ENCODE results near the gene ADAMTS6.

The ADAMTS6 gene

DNA sequence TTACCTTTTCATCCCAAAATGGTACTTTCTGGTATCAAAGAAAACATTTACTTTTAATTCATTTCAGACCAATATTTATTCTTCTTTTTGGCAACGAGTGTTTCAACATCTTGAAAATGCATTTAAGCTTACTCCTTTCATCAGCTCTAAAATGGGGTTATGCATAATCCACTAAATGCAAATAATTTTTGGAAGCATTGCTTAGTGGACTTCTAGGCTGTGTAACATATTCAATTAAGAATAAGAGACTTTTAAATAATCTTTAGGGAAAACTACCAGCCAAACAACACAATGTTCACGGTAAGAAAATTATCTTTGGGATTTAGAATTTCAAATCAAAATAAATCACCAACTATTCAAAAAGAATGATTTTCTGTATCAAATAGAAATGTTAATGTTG lies 118.2 kb downstream of the ADAMTS6 start:
- H3K9me3 ChIP-seq (ENCODE audit: low read length) = no peaks in the 10 kb centered on the region
- H3K4me1 ChIP-seq (ENCODE audit: insufficient read depth, low read length) = no peaks in the 10 kb centered on the region
- no peak overlapping the region for H3K4me3 ChIP-seq (ENCODE audit: low read depth in 1 of 2, low read length in 2 of 2)
- H3K9ac ChIP-seq (ENCODE audit: low read length) = no peak overlapping the region
- no peak overlapping the region for H3K27ac ChIP-seq (ENCODE audit: low read depth, low read length)
- no peaks in the 10 kb centered on the region for H3K36me3 ChIP-seq (ENCODE audit: insufficient read depth, low read length)
- H3K27me3 ChIP-seq (ENCODE audit: control insufficient read depth in 1 of 2, insufficient read depth in 2 of 2, low read length in 2 of 2) = no peaks in the 10 kb centered on the region

DNA sequence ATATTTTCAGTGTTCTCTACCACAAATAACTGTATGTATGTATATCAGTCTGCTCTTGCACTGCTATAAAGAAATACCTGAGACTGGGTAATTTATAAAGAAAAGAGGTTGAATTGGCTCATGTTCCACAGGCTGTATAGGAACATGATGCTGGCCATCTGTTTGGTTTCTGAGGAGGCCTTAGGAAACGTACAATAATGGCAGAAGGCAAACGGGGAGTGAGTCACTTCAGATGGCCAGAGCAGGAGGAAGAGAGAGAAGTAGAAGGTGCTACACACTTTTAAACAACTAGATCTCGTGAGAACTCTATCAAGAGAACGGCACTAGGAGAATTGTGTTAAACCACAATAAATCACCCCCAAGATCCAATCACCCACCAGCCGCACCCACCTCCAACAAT lies 121.7 kb downstream of the ADAMTS6 start:
- no peak overlapping the region for H3K4me3 ChIP-seq (ENCODE audit: low read depth in 1 of 2, low read length in 2 of 2)
- H3K27ac ChIP-seq (ENCODE audit: low read depth, low read length) = no peak overlapping the region
- no peaks in the 10 kb centered on the region for H3K27me3 ChIP-seq (ENCODE audit: control insufficient read depth in 1 of 2, insufficient read depth in 2 of 2, low read length in 2 of 2)
- H3K36me3 ChIP-seq (ENCODE audit: insufficient read depth, low read length) = no peaks in the 10 kb centered on the region
- no peaks in the 10 kb centered on the region for H3K4me1 ChIP-seq (ENCODE audit: insufficient read depth, low read length)
- no peaks in the 10 kb centered on the region for H3K9me3 ChIP-seq (ENCODE audit: low read length)
- no peak overlapping the region for H3K9ac ChIP-seq (ENCODE audit: low read length)

DNA sequence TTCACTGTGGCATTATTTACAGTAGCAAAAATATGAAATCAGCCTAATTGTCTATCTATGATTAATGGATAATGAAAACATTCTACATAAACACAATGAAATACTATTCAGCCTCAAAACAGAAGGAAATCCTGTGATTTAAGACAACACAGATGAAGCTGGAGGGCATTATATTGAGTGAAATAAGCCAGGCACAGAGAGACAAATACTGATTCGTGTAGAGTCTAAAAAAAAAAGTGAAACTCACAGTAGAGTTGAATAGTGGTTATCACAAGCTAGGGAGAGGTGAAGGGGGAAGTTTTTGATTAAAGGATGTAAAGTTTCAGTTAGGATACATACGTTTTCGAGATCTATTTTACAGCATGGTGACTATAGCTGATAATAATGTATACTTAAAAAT lies 122.2 kb downstream of the ADAMTS6 start:
- Histone ChIP-seq H3K4me3 (ENCODE audit: low read depth in 1 of 2, low read length in 2 of 2) (no peak overlapping the region), H3K9ac (ENCODE audit: low read length) (no peak overlapping the region), H3K27ac (ENCODE audit: low read depth, low read length) (no peak overlapping the region), H3K27me3 (ENCODE audit: control insufficient read depth in 1 of 2, insufficient read depth in 2 of 2, low read length in 2 of 2) (no peaks in the 10 kb centered on the region), H3K36me3 (ENCODE audit: insufficient read depth, low read length) (no peaks in the 10 kb centered on the region), H3K4me1 (ENCODE audit: insufficient read depth, low read length) (no peaks in the 10 kb centered on the region), H3K9me3 (ENCODE audit: low read length) (no peaks in the 10 kb centered on the region)

DNA sequence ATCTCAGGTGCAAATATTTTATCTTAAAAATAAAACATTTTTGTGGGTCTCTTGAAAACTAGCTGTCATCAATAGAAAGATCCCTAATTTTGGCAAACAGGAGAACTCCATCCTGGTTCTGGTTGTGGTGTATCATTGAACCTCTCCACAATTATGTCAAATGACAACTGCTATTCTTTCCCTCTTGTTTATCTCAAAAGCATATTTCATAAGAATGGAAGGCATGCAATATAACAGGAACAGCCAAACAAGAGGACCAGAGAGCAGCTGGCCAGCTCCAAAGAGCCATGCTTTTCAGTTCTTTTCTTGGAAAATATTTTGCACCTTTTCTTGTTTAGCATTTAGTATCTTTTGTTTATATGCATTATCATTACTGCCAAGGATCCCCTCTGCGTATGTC lies 125.4 kb downstream of the ADAMTS6 start:
- no peaks in the 10 kb centered on the region for H3K4me1 ChIP-seq (ENCODE audit: insufficient read depth, low read length)
- no peaks in the 10 kb centered on the region for H3K36me3 ChIP-seq (ENCODE audit: insufficient read depth, low read length)
- H3K27me3 ChIP-seq (ENCODE audit: control insufficient read depth in 1 of 2, insufficient read depth in 2 of 2, low read length in 2 of 2) = no peaks in the 10 kb centered on the region
- no peak overlapping the region for H3K4me3 ChIP-seq (ENCODE audit: low read depth in 1 of 2, low read length in 2 of 2)
- H3K27ac ChIP-seq (ENCODE audit: low read depth, low read length) = no peak overlapping the region
- H3K9ac ChIP-seq (ENCODE audit: low read length) = no peak overlapping the region
- H3K9me3 ChIP-seq (ENCODE audit: low read length) = no peaks in the 10 kb centered on the region

- H3K4me3 ChIP-seq (ENCODE audit: low read depth in 1 of 2, low read length in 2 of 2) = no peak overlapping the region
- no peaks in the 10 kb centered on the region for H3K9me3 ChIP-seq (ENCODE audit: low read length)
- H3K27me3 ChIP-seq (ENCODE audit: control insufficient read depth in 1 of 2, insufficient read depth in 2 of 2, low read length in 2 of 2) = no peaks in the 10 kb centered on the region
- no peaks in the 10 kb centered on the region for H3K4me1 ChIP-seq (ENCODE audit: insufficient read depth, low read length)
- H3K36me3 ChIP-seq (ENCODE audit: insufficient read depth, low read length) = no peaks in the 10 kb centered on the region
- no peak overlapping the region for H3K27ac ChIP-seq (ENCODE audit: low read depth, low read length)
- H3K9ac ChIP-seq (ENCODE audit: low read length) = no peak overlapping the region
Observed at GRCh38 chr5:65355301-65355700, 126.4 kb downstream of the ADAMTS6 start.

DNA sequence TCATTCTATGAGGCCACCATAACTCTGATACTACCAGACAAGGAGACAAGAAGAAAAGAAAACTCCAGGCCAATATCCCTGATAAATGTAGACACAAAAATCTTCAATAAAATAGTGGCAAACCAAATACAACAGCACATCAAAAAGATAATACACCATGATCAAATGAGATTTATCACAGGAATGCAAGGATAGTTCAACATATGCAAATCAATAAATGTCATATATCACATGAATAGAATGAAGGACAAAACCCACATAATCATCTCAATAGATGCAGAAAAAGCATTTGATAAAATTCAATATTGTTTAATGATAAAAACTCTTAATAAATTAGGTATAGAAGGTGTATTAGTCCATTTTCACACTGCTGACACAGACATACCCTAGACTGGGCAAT lies 139.9 kb downstream of the ADAMTS6 start:
- no peak overlapping the region for H3K9ac ChIP-seq (ENCODE audit: low read length)
- no peaks in the 10 kb centered on the region for H3K4me1 ChIP-seq (ENCODE audit: insufficient read depth, low read length)
- no peak overlapping the region for H3K4me3 ChIP-seq (ENCODE audit: low read depth in 1 of 2, low read length in 2 of 2)
- no peaks in the 10 kb centered on the region for H3K9me3 ChIP-seq (ENCODE audit: low read length)
- no peaks in the 10 kb centered on the region for H3K27me3 ChIP-seq (ENCODE audit: control insufficient read depth in 1 of 2, insufficient read depth in 2 of 2, low read length in 2 of 2)
- H3K27ac ChIP-seq (ENCODE audit: low read depth, low read length) = no peak overlapping the region
- no peaks in the 10 kb centered on the region for H3K36me3 ChIP-seq (ENCODE audit: insufficient read depth, low read length)

GRCh38 chr5:65338606-65339151 lies 143.0 kb downstream of the ADAMTS6 start:
- H3K36me3 ChIP-seq (ENCODE audit: insufficient read depth, low read length) = no peaks in the 10 kb centered on the region
- no peak overlapping the region for H3K27ac ChIP-seq (ENCODE audit: low read depth, low read length)
- no peaks in the 10 kb centered on the region for H3K27me3 ChIP-seq (ENCODE audit: control insufficient read depth in 1 of 2, insufficient read depth in 2 of 2, low read length in 2 of 2)
- no peaks in the 10 kb centered on the region for H3K4me1 ChIP-seq (ENCODE audit: insufficient read depth, low read length)
- no peaks in the 10 kb centered on the region for H3K9me3 ChIP-seq (ENCODE audit: low read length)
- H3K9ac ChIP-seq (ENCODE audit: low read length) = no peak overlapping the region
- no peak overlapping the region for H3K4me3 ChIP-seq (ENCODE audit: low read depth in 1 of 2, low read length in 2 of 2)

DNA sequence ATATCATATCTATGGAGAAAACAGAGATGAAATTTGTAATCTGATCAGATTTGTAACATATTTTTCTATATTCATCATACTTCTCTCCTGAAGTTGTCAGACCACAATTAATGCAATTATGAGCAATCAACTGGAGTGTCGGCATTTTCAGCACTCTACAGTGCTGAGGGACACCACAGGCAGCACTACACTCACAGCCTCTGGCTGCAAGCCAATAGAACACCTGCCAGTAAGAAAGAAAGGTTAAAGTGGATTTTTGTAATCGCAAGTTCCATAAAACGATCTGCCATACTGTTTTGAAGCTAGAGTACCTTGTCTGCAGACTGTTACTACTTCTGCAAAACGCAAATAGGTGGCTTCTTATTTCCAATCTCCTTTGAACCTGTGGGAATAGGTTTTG lies 147.6 kb downstream of the ADAMTS6 start:
- H3K4me3 ChIP-seq (ENCODE audit: low read depth in 1 of 2, low read length in 2 of 2) = no peak overlapping the region
- H3K9me3 ChIP-seq (ENCODE audit: low read length) = no peaks in the 10 kb centered on the region
- no peak overlapping the region for H3K27ac ChIP-seq (ENCODE audit: low read depth, low read length)
- H3K9ac ChIP-seq (ENCODE audit: low read length) = no peak overlapping the region
- peaks cover 3% of the 10 kb centered on the region for H3K4me1 ChIP-seq (ENCODE audit: insufficient read depth, low read length)
- H3K36me3 ChIP-seq (ENCODE audit: insufficient read depth, low read length) = no peaks in the 10 kb centered on the region
- no peaks in the 10 kb centered on the region for H3K27me3 ChIP-seq (ENCODE audit: control insufficient read depth in 1 of 2, insufficient read depth in 2 of 2, low read length in 2 of 2)

DNA sequence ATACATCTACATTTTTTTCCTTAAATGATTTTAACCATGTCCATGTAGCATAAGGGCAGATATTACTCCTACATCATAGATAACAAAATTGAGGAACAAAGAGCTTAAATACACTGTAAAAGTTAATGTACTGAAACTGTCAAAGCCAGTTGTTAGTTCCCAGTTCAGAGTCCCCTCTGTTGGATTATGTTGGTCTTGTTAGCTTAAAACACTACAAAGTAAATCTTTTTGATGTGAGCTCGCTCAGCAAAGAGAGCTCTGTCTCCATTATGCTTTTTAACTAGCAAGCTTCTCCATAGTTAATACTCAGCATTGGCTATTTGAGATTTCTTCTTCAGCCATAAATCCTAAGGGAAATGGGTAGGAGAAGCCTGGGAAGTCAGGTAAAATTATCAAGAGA lies 149.1 kb downstream of the ADAMTS6 start:
- H3K4me3 ChIP-seq (ENCODE audit: low read depth in 1 of 2, low read length in 2 of 2) = no peak overlapping the region
- H3K9ac ChIP-seq (ENCODE audit: low read length) = no peak overlapping the region
- H3K4me1 ChIP-seq (ENCODE audit: insufficient read depth, low read length) = peaks cover 6% of the 10 kb centered on the region
- no peak overlapping the region for H3K27ac ChIP-seq (ENCODE audit: low read depth, low read length)
- H3K27me3 ChIP-seq (ENCODE audit: control insufficient read depth in 1 of 2, insufficient read depth in 2 of 2, low read length in 2 of 2) = no peaks in the 10 kb centered on the region
- H3K9me3 ChIP-seq (ENCODE audit: low read length) = no peaks in the 10 kb centered on the region
- H3K36me3 ChIP-seq (ENCODE audit: insufficient read depth, low read length) = no peaks in the 10 kb centered on the region

- Histone ChIP-seq H3K9me3 (ENCODE audit: low read length) (no peaks in the 10 kb centered on the region), H3K4me3 (ENCODE audit: low read depth in 1 of 2, low read length in 2 of 2) (no peak overlapping the region), H3K9ac (ENCODE audit: low read length) (no peak overlapping the region), H3K27me3 (ENCODE audit: control insufficient read depth in 1 of 2, insufficient read depth in 2 of 2, low read length in 2 of 2) (no peaks in the 10 kb centered on the region), H3K27ac (ENCODE audit: low read depth, low read length) (no peak overlapping the region), H3K36me3 (ENCODE audit: insufficient read depth, low read length) (no peaks in the 10 kb centered on the region), H3K4me1 (ENCODE audit: insufficient read depth, low read length) (peaks cover 6% of the 10 kb centered on the region)
Observed at GRCh38 chr5:65329266-65329665, 152.5 kb downstream of the ADAMTS6 start.

- H3K4me1 ChIP-seq (ENCODE audit: insufficient read depth, low read length) = peaks cover 6% of the 10 kb centered on the region
- no peak overlapping the region for H3K4me3 ChIP-seq (ENCODE audit: low read depth in 1 of 2, low read length in 2 of 2)
- no peaks in the 10 kb centered on the region for H3K27me3 ChIP-seq (ENCODE audit: control insufficient read depth in 1 of 2, insufficient read depth in 2 of 2, low read length in 2 of 2)
- H3K36me3 ChIP-seq (ENCODE audit: insufficient read depth, low read length) = no peaks in the 10 kb centered on the region
- no peaks in the 10 kb centered on the region for H3K9me3 ChIP-seq (ENCODE audit: low read length)
- H3K27ac ChIP-seq (ENCODE audit: low read depth, low read length) = no peak overlapping the region
- no peak overlapping the region for H3K9ac ChIP-seq (ENCODE audit: low read length)
Observed at GRCh38 chr5:65327582-65327981, 154.1 kb downstream of the ADAMTS6 start.

GRCh38 chr5:65326922-65327321 lies 154.8 kb downstream of the ADAMTS6 start:
- no peak overlapping the region for H3K27ac ChIP-seq (ENCODE audit: low read depth, low read length)
- H3K4me1 ChIP-seq (ENCODE audit: insufficient read depth, low read length) = peaks cover 6% of the 10 kb centered on the region
- no peaks in the 10 kb centered on the region for H3K36me3 ChIP-seq (ENCODE audit: insufficient read depth, low read length)
- no peaks in the 10 kb centered on the region for H3K27me3 ChIP-seq (ENCODE audit: control insufficient read depth in 1 of 2, insufficient read depth in 2 of 2, low read length in 2 of 2)
- no peaks in the 10 kb centered on the region for H3K9me3 ChIP-seq (ENCODE audit: low read length)
- H3K4me3 ChIP-seq (ENCODE audit: low read depth in 1 of 2, low read length in 2 of 2) = no peak overlapping the region
- H3K9ac ChIP-seq (ENCODE audit: low read length) = no peak overlapping the region
